HG02571 (cell line): ENCODE data around the gene VAX1.
"Not testable (repeated sequence)": the region's sequence is repeated elsewhere in the genome, so short reads cannot be mapped to it uniquely, and the experiment has no call there.

Experiments
- ATAC-seq: cut with Tn5 transposase; IDR thresholded peaks from one replicate; pipeline ENCODE4 v1.9.1; 2021; ENCODE audit warnings: mild to moderate bottlenecking, moderate library complexity; ENCODE audit not compliant: unreplicated experiment

VAX1 gene

GRCh38 chr10:117136391-117136975, 1.6 kb downstream of the VAX1 start:
- ATAC-seq: no peak

- no peak for ATAC-seq
Observed at GRCh38 chr10:117135480-117136140, 2.5 kb downstream of the VAX1 start.

GRCh38 chr10:117135026-117135372, 3.1 kb downstream of the VAX1 start:
- ATAC-seq: no peak

- no peak for ATAC-seq
Observed at GRCh38 chr10:117134306-117135025, 3.6 kb downstream of the VAX1 start.

GRCh38 chr10:117134056-117134305, 4.1 kb downstream of the VAX1 start:
- no peak for ATAC-seq

GRCh38 chr10:117133273-117134055, 4.6 kb downstream of the VAX1 start:
- no peak for ATAC-seq

GRCh38 chr10:117132751-117133231, 5.3 kb downstream of the VAX1 start:
- ATAC-seq: no peak

- ATAC-seq: no peak
Observed at GRCh38 chr10:117131376-117132327, 6.4 kb downstream of the VAX1 start.

- ATAC-seq: no peak
Observed at GRCh38 chr10:117130862-117131375, 7.2 kb downstream of the VAX1 start.

GRCh38 chr10:117130346-117130745, 7.7 kb downstream of the VAX1 start:
- ATAC-seq: no peak

GRCh38 chr10:117126645-117127044, 11.4 kb downstream of the VAX1 start:
- ATAC-seq: not testable (repeated sequence)

GRCh38 chr10:117126034-117126433, 12.0 kb downstream of the VAX1 start:
- no peak for ATAC-seq

GRCh38 chr10:117112220-117112619, 25.9 kb downstream of the VAX1 start:
- ATAC-seq: no peak

- no peak for ATAC-seq
Observed at GRCh38 chr10:117107238-117107637, 30.8 kb downstream of the VAX1 start.

GRCh38 chr10:117096599-117097201, 41.4 kb downstream of the VAX1 start:
- ATAC-seq: no peak

GRCh38 chr10:117094856-117095255, 43.2 kb downstream of the VAX1 start:
- ATAC-seq: no peak

GRCh38 chr10:117092386-117092785, 45.7 kb downstream of the VAX1 start:
- ATAC-seq: no peak

- no peak for ATAC-seq
Observed at GRCh38 chr10:117090834-117091233, 47.2 kb downstream of the VAX1 start.

- no peak for ATAC-seq
Observed at GRCh38 chr10:117087521-117087920, 50.5 kb downstream of the VAX1 start.

GRCh38 chr10:117086546-117086945, 51.5 kb downstream of the VAX1 start:
- ATAC-seq: no peak
